ENCODE results near the gene NINJ1.

GRCh38 chr9:93181672-93182435 is 47.8 kb upstream of the NINJ1 start:
- TF ChIP-seq POLR2AphosphoS5 (IDR thresholded peaks at IDR 0.05; ENCODE audit: insufficient read depth, low read depth, low read length), result no peak
- TF ChIP-seq CTCF (IDR thresholded peaks at IDR 0.05; ENCODE audit: extremely low read depth in 1 of 2, insufficient read depth in 1 of 2, low read depth in 1 of 2, low read length in 2 of 2), result no peak
- TF ChIP-seq MYC (IDR thresholded peaks at IDR 0.05; ENCODE audit: low read depth, low read length), result no peak
